Fibroblast of lung (primary cell): Measurements from ENCODE around the gene KIAA1755. TPM values are rescaled to one million over a fixed set of nuclear protein-coding genes. Genes with fewer than 3 reads are reported as not detected.

Experiments used
- DNase-seq, 2 donors: peaks; one replicate each; pipeline versions ENCODE4 v3.0.0 to v3.0.0-alpha.2; 2010; ENCODE audit warnings: low read depth in 2 of 2
- H2AFZ ChIP-seq: 2 replicates; pipeline ENCODE4 v1.5.1; 2012; ENCODE audit warnings: low read length, control low read depth, inconsistent platforms
- H3K27ac ChIP-seq: 2 replicates; pipeline ENCODE4 v1.5.1; 2011; ENCODE audit warnings: low read length, control low read depth; ENCODE audit not compliant: insufficient read depth
- H3K27me3 ChIP-seq: 2 replicates; pipeline ENCODE4 v1.5.1; 2011; ENCODE audit warnings: mild to moderate bottlenecking, low read length; ENCODE audit not compliant: control insufficient read depth, insufficient read depth
- H3K36me3 ChIP-seq: 2 replicates; pipeline ENCODE4 v1.5.1; 2011; ENCODE audit warnings: low read length; ENCODE audit not compliant: control insufficient read depth, insufficient read depth
- H3K4me1 ChIP-seq: 2 replicates; pipeline ENCODE4 v1.5.1; 2011; ENCODE audit warnings: low read length; ENCODE audit not compliant: control insufficient read depth, insufficient read depth; ENCODE audit errors: extremely low read depth
- H3K4me2 ChIP-seq: 2 replicates; pipeline ENCODE4 v1.5.1; 2011; ENCODE audit warnings: low read length, control low read depth; ENCODE audit not compliant: insufficient read depth; ENCODE audit errors: extremely low read depth
- H3K4me3 ChIP-seq, 4 experiments: fragments of 200-600 bp in 1 of 4; sonication (generic) in 1 of 4; replicated peaks in 1 of 4; 2 replicates each; pipeline ENCODE4 v1.5.1; 2011 to 2016; ENCODE audit warnings: low read length in 4 of 4, low read depth in 3 of 4, mild to moderate bottlenecking in 3 of 4, control low read depth in 2 of 4, inconsistent platforms in 1 of 4, mixed read lengths in 1 of 4; ENCODE audit not compliant: insufficient read depth in 1 of 4; ENCODE audit errors: control extremely low read depth in 1 of 4
- H3K79me2 ChIP-seq: 2 replicates; pipeline ENCODE4 v1.5.1; 2012; ENCODE audit warnings: mild to moderate bottlenecking, low read length, inconsistent platforms; ENCODE audit not compliant: control insufficient read depth, insufficient read depth
- H3K9ac ChIP-seq: 2 replicates; pipeline ENCODE4 v1.5.1; 2011; ENCODE audit warnings: mild to moderate bottlenecking, low read length, control low read depth; ENCODE audit not compliant: insufficient read depth
- H3K9me3 ChIP-seq: 2 replicates; pipeline ENCODE4 v1.5.1; 2012; ENCODE audit warnings: low read depth, low read length; ENCODE audit not compliant: control insufficient read depth, insufficient read depth
- H4K20me1 ChIP-seq: 2 replicates; pipeline ENCODE4 v1.5.1; 2011; ENCODE audit warnings: low read length; ENCODE audit not compliant: control insufficient read depth, insufficient read depth; ENCODE audit errors: extremely low read depth
- CTCF ChIP-seq, 2 donors: IDR thresholded peaks in 1 of 2; conservative IDR thresholded peaks in 1 of 2; 1 replicate in 1 of 2; 2 replicates in 1 of 2; pipeline ENCODE4 v1.5.1; 2011 to 2012; ENCODE audit warnings: low read length in 2 of 2, control low read depth in 1 of 2, inconsistent platforms in 1 of 2, low read depth in 1 of 2, mild to moderate bottlenecking in 1 of 2
- EZH2 ChIP-seq: IDR thresholded peaks from 2 replicates; pipeline ENCODE4 v1.5.1; 2012; ENCODE audit warnings: low read length, control low read depth, mild to moderate bottlenecking; ENCODE audit errors: missing control alignments
- polyA plus RNA-seq, 2 donors: library from polyadenylated mRNA; depleted of rRNA in 1 of 2; stranded (reverse) in 1 of 2; unstranded in 1 of 2; fragments of >200 nt; gene quantifications; 2 replicates each; pipeline ENCODE4 v1.2.1, GENCODE V29; 2011 to 2012; ENCODE audit warnings: missing spikeins in 1 of 2
- total RNA-seq: library from RNA; depleted of rRNA; stranded (reverse); fragments of >200 nt; gene quantifications from 2 replicates; pipeline ENCODE4 v1.2.1, GENCODE V29; 2014

The KIAA1755 gene
- total and polyA plus RNA-seq, 2 donors (not counting 1 experiment from before 2014, with no cell fraction given), result 0.60 to 2.8 TPM

- no peak overlapping the region for H2AFZ ChIP-seq
- peak overlapping the region; percentile 59 for H3K4me2 ChIP-seq
- H3K4me3 ChIP-seq, result peak overlapping the region in 3 of 4 experiments; percentile 13 to 45 (median 31)
- H3K9ac ChIP-seq, result no peak overlapping the region
- H3K79me2 ChIP-seq, result no peaks in the 10 kb centered on the region
- no peak for DNase-seq
- H3K27me3 ChIP-seq, result no peaks in the 10 kb centered on the region
- no peak for TF ChIP-seq CTCF (conservative IDR thresholded peaks at IDR 0.05 in 1 of 2, IDR thresholded peaks at IDR 0.05 in 1 of 2; ENCODE audit: low read depth in 1 of 2, low read length in 2 of 2)
- TF ChIP-seq EZH2, result no peak
- H3K36me3 ChIP-seq, result no peaks in the 10 kb centered on the region
- no peak overlapping the region for H3K27ac ChIP-seq
- H4K20me1 ChIP-seq, result no peaks in the 10 kb centered on the region
- H3K4me1 ChIP-seq, result peaks cover 5% of the 10 kb centered on the region
- no peaks in the 10 kb centered on the region for H3K9me3 ChIP-seq
Measured at GRCh38 chr20:38261054-38261390, 487 bp upstream of the KIAA1755 start.

DNA sequence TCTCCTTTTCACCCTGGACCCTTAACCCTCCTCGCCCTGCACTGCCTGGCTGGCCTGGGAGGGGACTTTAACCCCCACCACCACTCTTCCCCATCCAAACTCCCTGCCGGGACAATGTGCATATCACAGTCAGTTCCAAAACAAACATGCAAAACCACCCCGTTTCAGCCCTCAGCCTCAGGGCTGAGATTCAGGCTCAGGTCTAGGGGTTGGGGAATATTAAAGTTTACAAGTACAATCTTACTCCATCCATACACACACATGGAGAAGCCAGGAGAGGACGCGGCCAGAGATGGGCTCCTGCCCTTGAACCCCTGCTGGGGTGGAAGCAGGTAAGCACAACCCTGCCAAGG lies 534 bp downstream of the KIAA1755 start:
- Histone ChIP-seq H2AFZ (peak overlapping the region; percentile 59), H3K27ac (no peak overlapping the region), H3K36me3 (no peaks in the 10 kb centered on the region), H4K20me1 (no peaks in the 10 kb centered on the region), H3K4me2 (peak overlapping the region; percentile 39), H3K9ac (peak overlapping the region; percentile 2), H3K27me3 (no peaks in the 10 kb centered on the region), H3K4me1 (peaks cover 5% of the 10 kb centered on the region), H3K79me2 (no peaks in the 10 kb centered on the region), H3K4me3 (peak overlapping the region; percentile 2 to 58 (median 24)), H3K9me3 (no peaks in the 10 kb centered on the region)
- TF ChIP-seq EZH2 (peak; percentile 13), CTCF (conservative IDR thresholded peaks at IDR 0.05 in 1 of 2, IDR thresholded peaks at IDR 0.05 in 1 of 2; ENCODE audit: low read depth in 1 of 2, low read length in 2 of 2) (no peak)
- peak in 1 of 2 donors; percentile 41 for DNase-seq

GRCh38 chr20:38258545-38259215 lies 1.9 kb downstream of the KIAA1755 start:
- TF ChIP-seq EZH2 (no peak), CTCF (conservative IDR thresholded peaks at IDR 0.05 in 1 of 2, IDR thresholded peaks at IDR 0.05 in 1 of 2; ENCODE audit: low read depth in 1 of 2, low read length in 2 of 2) (no peak)
- Histone ChIP-seq H3K4me1 (peaks cover 5% of the 10 kb centered on the region), H3K36me3 (no peaks in the 10 kb centered on the region), H3K4me2 (no peak overlapping the region), H3K4me3 (no peak overlapping the region), H2AFZ (no peak overlapping the region), H3K79me2 (no peaks in the 10 kb centered on the region), H3K9me3 (no peaks in the 10 kb centered on the region), H3K27me3 (no peaks in the 10 kb centered on the region), H4K20me1 (no peaks in the 10 kb centered on the region), H3K9ac (no peak overlapping the region), H3K27ac (no peak overlapping the region)
- no peak for DNase-seq
